Right atrium auricular region (tissue), 2 donors: ENCODE data around the gene GSAP. TPM values are rescaled to one million over a fixed set of nuclear protein-coding genes. Genes with fewer than 3 reads are reported as not detected.

Experiments
- DNase-seq: peaks from one replicate; pipeline ENCODE4 v3.0.0-alpha.2; 2019; ENCODE audit warnings: low spot score
- H3K27ac ChIP-seq, 2 donors: fragments of 200-600 bp; sonication (generic); 1 replicate in 1 of 2; 2 replicates in 1 of 2; pipeline ENCODE4 v1.5.1; 2016 to 2019
- H3K27me3 ChIP-seq, 2 donors: fragments of 200-600 bp; sonication (generic); one replicate each; pipeline versions ENCODE4 v1.5.1 to v1.6.0; 2017 to 2019
- H3K36me3 ChIP-seq: fragments of 200-600 bp; sonication (generic); one replicate; pipeline ENCODE4 v1.5.1; 2016
- H3K4me1 ChIP-seq, 2 donors: fragments of 200-600 bp; sonication (generic); one replicate each; pipeline versions ENCODE4 v1.5.1 to v1.6.0; 2017 to 2019
- H3K4me3 ChIP-seq, 2 donors: fragments of 200-600 bp; sonication (generic); 1 replicate in 1 of 2; 2 replicates in 1 of 2; pipeline ENCODE4 v1.5.1; 2017 to 2019; ENCODE audit warnings: mild to moderate bottlenecking in 1 of 2, moderate library complexity in 1 of 2
- H3K9me3 ChIP-seq, 2 donors: fragments of 200-600 bp; sonication (generic); one replicate each; pipeline ENCODE4 v1.5.1; 2019
- total RNA-seq, 2 donors: library from RNA; depleted of rRNA; stranded (reverse); fragments of >200 nt; gene quantifications; one replicate each; pipeline ENCODE4 v1.1.0, GENCODE V29; 2016
- TF ChIP-seq, protein P1 (sequence below), 2 donors: fragments of 200-600 bp; sonication (generic); IDR thresholded peaks; one replicate each; pipeline ENCODE4 v1.5.1; 2019; ENCODE audit warnings: antibody characterized with exemption in 2 of 2

The GSAP gene
- total RNA-seq, 2 donors from 2014 or later = 6.4 to 13.5 TPM

DNA sequence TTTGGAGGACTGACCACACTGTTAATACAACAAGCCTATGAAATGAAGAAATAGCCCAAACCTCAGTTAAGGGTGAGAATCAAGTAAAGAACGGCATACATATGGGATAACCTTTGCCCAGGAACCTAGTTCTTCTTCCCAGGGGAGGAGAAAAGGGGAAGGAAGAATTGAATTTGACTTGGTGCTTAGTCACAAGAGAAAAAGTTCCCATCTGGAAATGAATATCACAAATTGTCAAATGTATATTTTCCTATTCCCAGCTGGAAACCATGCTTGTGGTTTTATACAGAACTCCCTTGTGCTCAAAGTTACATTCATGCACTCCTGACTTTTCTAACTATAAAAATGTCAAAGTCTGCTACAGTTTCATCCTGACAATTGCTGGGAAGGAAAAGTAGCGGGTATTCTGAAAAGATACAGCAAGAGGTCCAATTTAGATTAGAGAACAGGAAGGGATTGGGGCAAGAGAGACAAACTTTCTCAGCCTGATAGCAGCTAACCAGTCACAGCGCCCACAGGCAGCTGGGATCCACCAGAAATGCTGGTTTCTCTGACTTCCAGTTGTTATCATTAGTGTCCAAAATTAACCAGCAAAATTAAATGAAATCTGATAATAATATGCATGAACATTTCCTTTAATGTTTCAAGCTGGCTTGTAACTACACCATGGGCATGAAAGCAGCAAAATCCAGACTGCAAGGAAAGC, 18.6 kb upstream of the GSAP start:
- Histone ChIP-seq H3K27ac (no peak overlapping the region), H3K4me3 (no peak overlapping the region), H3K27me3 (no peaks in the 10 kb centered on the region), H3K36me3 (no peaks in the 10 kb centered on the region), H3K9me3 (no peaks in the 10 kb centered on the region), H3K4me1 (no peaks in the 10 kb centered on the region)
- TF ChIP-seq, protein P1, sequence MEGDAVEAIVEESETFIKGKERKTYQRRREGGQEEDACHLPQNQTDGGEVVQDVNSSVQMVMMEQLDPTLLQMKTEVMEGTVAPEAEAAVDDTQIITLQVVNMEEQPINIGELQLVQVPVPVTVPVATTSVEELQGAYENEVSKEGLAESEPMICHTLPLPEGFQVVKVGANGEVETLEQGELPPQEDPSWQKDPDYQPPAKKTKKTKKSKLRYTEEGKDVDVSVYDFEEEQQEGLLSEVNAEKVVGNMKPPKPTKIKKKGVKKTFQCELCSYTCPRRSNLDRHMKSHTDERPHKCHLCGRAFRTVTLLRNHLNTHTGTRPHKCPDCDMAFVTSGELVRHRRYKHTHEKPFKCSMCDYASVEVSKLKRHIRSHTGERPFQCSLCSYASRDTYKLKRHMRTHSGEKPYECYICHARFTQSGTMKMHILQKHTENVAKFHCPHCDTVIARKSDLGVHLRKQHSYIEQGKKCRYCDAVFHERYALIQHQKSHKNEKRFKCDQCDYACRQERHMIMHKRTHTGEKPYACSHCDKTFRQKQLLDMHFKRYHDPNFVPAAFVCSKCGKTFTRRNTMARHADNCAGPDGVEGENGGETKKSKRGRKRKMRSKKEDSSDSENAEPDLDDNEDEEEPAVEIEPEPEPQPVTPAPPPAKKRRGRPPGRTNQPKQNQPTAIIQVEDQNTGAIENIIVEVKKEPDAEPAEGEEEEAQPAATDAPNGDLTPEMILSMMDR (IDR thresholded peaks at IDR 0.05) = no peak
- no peak for DNase-seq

DNA sequence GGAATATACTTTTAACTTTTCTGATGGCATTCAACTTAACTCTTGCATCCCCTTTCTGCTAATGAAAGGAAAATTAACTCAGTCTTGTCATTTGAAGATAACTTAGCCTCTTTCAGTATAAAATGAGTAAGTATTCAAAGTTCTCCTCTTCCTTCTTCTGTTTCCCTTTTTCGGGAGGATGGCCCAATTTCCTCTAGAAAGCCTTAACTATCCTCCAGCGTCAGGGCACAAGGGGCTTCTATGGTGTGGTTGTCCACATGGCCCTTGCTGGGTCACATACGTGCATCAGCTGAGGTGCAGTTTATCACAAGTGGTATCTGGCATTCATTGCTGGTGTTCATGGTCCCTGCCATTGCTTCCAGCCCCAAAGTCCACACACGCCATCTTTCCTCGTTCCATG, 17.8 kb upstream of the GSAP start:
- no peak overlapping the region for H3K27ac ChIP-seq
- no peaks in the 10 kb centered on the region for H3K27me3 ChIP-seq
- no peak for DNase-seq
- TF ChIP-seq, protein P1 (IDR thresholded peaks at IDR 0.05) = no peak
- no peaks in the 10 kb centered on the region for H3K9me3 ChIP-seq
- H3K4me1 ChIP-seq = peaks cover 0 to 2% of the 10 kb centered on the region in 2 donors
- H3K4me3 ChIP-seq = no peak overlapping the region
- H3K36me3 ChIP-seq = no peaks in the 10 kb centered on the region

DNA sequence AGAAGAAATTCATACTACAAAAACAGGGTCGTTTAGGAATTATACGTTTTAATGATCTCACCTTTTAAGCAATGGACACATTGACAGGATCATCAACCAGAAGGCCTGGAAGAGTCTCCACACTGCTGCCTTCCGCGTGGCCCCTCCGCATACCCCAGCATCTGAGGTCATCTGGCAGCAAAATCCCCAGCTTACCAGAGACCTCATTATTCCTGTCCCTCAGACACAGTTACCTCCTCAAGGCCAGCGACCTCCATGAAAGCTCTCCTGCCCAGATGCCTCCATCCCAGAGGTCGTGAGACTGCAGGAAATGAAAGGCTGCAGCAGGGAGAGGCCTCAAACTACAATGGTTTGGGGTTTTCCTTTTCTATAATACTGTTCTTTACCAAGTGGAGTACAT, 14.8 kb upstream of the GSAP start:
- Histone ChIP-seq H3K27me3 (no peaks in the 10 kb centered on the region), H3K4me3 (no peak overlapping the region), H3K9me3 (no peaks in the 10 kb centered on the region), H3K27ac (no peak overlapping the region), H3K4me1 (peaks cover 0 to 29% of the 10 kb centered on the region in 2 donors), H3K36me3 (no peaks in the 10 kb centered on the region)
- no peak for DNase-seq
- TF ChIP-seq, protein P1 (IDR thresholded peaks at IDR 0.05) = no peak

DNA sequence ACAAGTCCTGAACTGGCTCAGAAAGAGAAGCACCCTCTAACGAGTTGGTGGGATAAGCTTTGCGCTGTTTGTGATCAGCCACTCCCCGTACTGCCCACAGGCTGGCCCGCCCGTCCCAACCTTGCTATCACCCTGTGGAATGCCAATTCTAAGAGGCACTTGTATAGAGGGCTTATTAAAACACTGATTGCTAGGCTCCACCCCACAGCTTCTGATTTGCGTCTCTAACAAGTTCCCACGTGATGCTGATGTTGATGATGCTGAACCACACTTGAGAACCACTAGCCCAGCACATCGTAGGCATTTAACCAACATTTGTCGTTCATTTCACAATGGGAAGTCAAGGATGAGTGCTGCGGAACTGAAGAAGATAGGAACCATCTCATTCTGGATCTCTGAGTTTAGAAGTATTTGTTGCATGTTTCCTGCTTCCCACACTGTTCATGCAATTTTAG, 12.7 kb upstream of the GSAP start:
- no peak for DNase-seq
- no peak overlapping the region for H3K4me3 ChIP-seq
- no peaks in the 10 kb centered on the region for H3K27me3 ChIP-seq
- no peaks in the 10 kb centered on the region for H3K9me3 ChIP-seq
- H3K36me3 ChIP-seq = no peaks in the 10 kb centered on the region
- TF ChIP-seq, protein P1 (IDR thresholded peaks at IDR 0.05) = no peak
- peaks cover 0 to 29% of the 10 kb centered on the region in 2 donors for H3K4me1 ChIP-seq
- no peak overlapping the region for H3K27ac ChIP-seq

DNA sequence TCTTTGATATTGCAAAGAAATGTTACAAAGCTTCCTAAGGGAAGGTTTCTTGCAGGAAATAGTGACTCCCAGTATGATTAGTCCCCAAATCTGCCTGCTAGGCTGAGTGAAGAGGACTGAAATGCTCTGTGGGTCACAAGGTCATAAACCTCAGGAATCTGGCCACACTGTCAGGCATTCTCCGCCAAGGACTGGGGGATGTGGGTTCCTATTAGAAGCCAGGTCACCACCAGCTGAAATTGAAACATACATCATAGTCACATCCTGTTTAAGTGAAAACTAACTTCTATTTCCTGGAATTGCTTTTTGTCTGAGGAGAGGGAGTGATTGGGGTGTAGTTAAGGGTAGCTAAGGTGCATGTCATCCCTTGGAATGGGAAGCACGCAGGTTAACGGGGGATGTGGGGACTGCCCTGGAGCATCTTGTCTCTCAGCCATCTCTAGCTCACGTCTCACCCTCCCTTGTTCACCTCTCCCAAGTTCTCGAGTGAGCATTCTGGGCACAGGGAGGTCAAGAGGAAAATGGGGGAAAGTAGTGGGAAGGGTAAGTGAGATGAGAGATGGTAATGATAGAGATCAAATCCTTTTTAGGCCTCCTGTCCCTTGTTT, 12.0 kb upstream of the GSAP start:
- Histone ChIP-seq H3K4me3 (no peak overlapping the region), H3K27ac (no peak overlapping the region), H3K4me1 (peaks cover 0 to 29% of the 10 kb centered on the region in 2 donors), H3K9me3 (no peaks in the 10 kb centered on the region), H3K27me3 (no peaks in the 10 kb centered on the region), H3K36me3 (no peaks in the 10 kb centered on the region)
- TF ChIP-seq, protein P1 (IDR thresholded peaks at IDR 0.05) = no peak
- no peak for DNase-seq
